ENCODE measurements around the gene MT1A.

- no peak for TF ChIP-seq NFATC4 (CRISPR knock-in tag; IDR thresholded peaks at IDR 0.05)
- no peak for TF ChIP-seq MYBL2 (CRISPR knock-in tag; IDR thresholded peaks at IDR 0.05)
- TF ChIP-seq MAX (CRISPR knock-in tag; IDR thresholded peaks at IDR 0.05) = no peak
- no peak for TF ChIP-seq ATF1 (CRISPR knock-in tag; IDR thresholded peaks at IDR 0.05)
- no peak for TF ChIP-seq CTCF (IDR thresholded peaks at IDR 0.05)
- TF ChIP-seq ZNF138 (CRISPR knock-in tag; conservative IDR thresholded peaks at IDR 0.05) = no peak
Measured at GRCh38 chr16:56604966-56605365, 33.5 kb upstream of the MT1A start.
